Activated CD8-positive, alpha-beta T cell treated with anti-CD3 and anti-CD28 coated beads, Interleukin-2, amount 10 ng/mL, durations not matched to agents 7 days and 5 days (primary cell): ENCODE measurements around the gene MRTO4. TPM values are rescaled to one million over a fixed set of nuclear protein-coding genes. Genes with fewer than 3 reads are reported as not detected.
"Not testable (repeated sequence)": the region's sequence is repeated elsewhere in the genome, so short reads cannot be mapped to it uniquely, and the experiment has no call there.

Experiments
- ATAC-seq: fragments of 150-1000 bp; cut with Tn5 transposase; one replicate; pipeline ENCODE4 v1.10.0; 2021; ENCODE audit warnings: moderate library complexity
- CTCF ChIA-PET: fragments of 350-600 bp; sonication (Branson Sonifier 250); formaldehyde crosslinking; loops from one replicate; lab custom pipeline; 2021; ENCODE audit warnings: antibody characterized with exemption; lab: Charles Lee
- POLR2A ChIA-PET: fragments of 350-600 bp; sonication (Branson Sonifier 250); formaldehyde crosslinking; loops from one replicate; lab custom pipeline; 2021; ENCODE audit warnings: antibody characterized with exemption; lab: Charles Lee
- DNase-seq: peaks from one replicate; pipeline ENCODE4 v3.0.0-alpha.2; 2020
- H3K27ac Mint-ChIP-seq: one replicate; pipeline ENCODE4 v1.8.0; 2021; ENCODE audit warnings: mild to moderate bottlenecking, mixed read lengths
- H3K27me3 Mint-ChIP-seq: one replicate; pipeline ENCODE4 v1.8.0; 2021; ENCODE audit warnings: low read depth, mixed read lengths
- H3K36me3 Mint-ChIP-seq: one replicate; pipeline ENCODE4 v1.8.0; 2021; ENCODE audit warnings: low read depth, mixed read lengths
- H3K4me1 Mint-ChIP-seq: one replicate; pipeline ENCODE4 v1.8.0; 2021; ENCODE audit warnings: low read depth, mixed read lengths
- H3K4me3 Mint-ChIP-seq: one replicate; pipeline ENCODE4 v1.8.0; 2021; ENCODE audit warnings: mild to moderate bottlenecking, mixed read lengths
- H3K9me3 Mint-ChIP-seq: one replicate; pipeline ENCODE4 v1.8.0; 2022; ENCODE audit warnings: mixed read lengths; ENCODE audit not compliant: insufficient read depth
- total RNA-seq, 2 experiments: library from RNA; stranded (reverse); gene quantifications; one replicate each; pipeline ENCODE4 v1.2.3, GENCODE V29; 2021

The MRTO4 gene
- total RNA-seq, 2 experiments from 2014 or later = 43.5 to 44.4 TPM

- CTCF ChIA-PET, H3K4me3 Mint-ChIP-seq, POLR2A ChIA-PET, H3K27ac Mint-ChIP-seq, H3K9me3 Mint-ChIP-seq, H3K27me3 Mint-ChIP-seq, DNase-seq, ATAC-seq, H3K4me1 Mint-ChIP-seq: not testable (repeated sequence)
- peaks cover 39% of the 10 kb centered on the region for H3K36me3 Mint-ChIP-seq
Observed at GRCh38 chr1:19304081-19304480, 52.5 kb downstream of the MRTO4 start.

GRCh38 chr1:19305880-19306279 is 54.3 kb downstream of the MRTO4 start:
- peaks cover 7% of the 10 kb centered on the region for H3K4me1 Mint-ChIP-seq
- no peaks in the 10 kb centered on the region for H3K9me3 Mint-ChIP-seq
- ChIA-PET POLR2A (no interaction called here), CTCF (no interaction called here)
- ATAC-seq (no peak), DNase-seq (no peak)
- no peak overlapping the region for H3K27ac Mint-ChIP-seq
- no peaks in the 10 kb centered on the region for H3K27me3 Mint-ChIP-seq
- peaks cover 37% of the 10 kb centered on the region for H3K36me3 Mint-ChIP-seq
- H3K4me3 Mint-ChIP-seq = no peak overlapping the region

- Mint-ChIP-seq H3K27me3 (no peaks in the 10 kb centered on the region), H3K4me1 (peaks cover 13% of the 10 kb centered on the region), H3K36me3 (peaks cover 37% of the 10 kb centered on the region), H3K9me3 (no peaks in the 10 kb centered on the region), H3K4me3 (no peak overlapping the region), H3K27ac (no peak overlapping the region)
- CTCF ChIA-PET = no interaction called here
- ATAC-seq = no peak
- POLR2A ChIA-PET = no interaction called here
- no peak for DNase-seq
Observed at GRCh38 chr1:19306941-19307340, 55.3 kb downstream of the MRTO4 start.

GRCh38 chr1:19307794-19308508 is 56.3 kb downstream of the MRTO4 start:
- CTCF ChIA-PET = no interaction called here
- DNase-seq (no peak), ATAC-seq (no peak)
- peaks cover 32% of the 10 kb centered on the region for H3K36me3 Mint-ChIP-seq
- H3K27me3 Mint-ChIP-seq = no peaks in the 10 kb centered on the region
- H3K4me1 Mint-ChIP-seq = peaks cover 16% of the 10 kb centered on the region
- H3K9me3 Mint-ChIP-seq = no peaks in the 10 kb centered on the region
- POLR2A ChIA-PET = no interaction called here
- H3K4me3 Mint-ChIP-seq = no peak overlapping the region
- H3K27ac Mint-ChIP-seq = no peak overlapping the region

DNA sequence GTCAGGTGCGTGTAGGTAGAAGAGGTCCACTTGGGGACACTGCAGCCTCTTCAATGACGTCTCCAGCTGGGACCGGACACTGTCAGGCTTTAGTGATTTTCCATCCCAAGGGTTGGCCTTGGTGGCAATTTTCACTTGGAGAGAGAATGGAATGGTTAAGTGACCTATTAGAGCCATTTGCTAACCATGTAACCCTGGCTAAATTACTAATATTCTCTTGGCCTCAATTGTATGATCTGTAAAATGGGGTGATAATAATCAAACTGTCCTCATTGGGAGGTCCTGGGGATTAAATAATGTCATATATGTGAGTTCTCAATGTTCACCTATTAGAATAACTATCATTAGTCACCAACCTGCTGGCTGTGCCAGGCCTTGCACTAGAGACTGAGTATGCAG is 56.9 kb downstream of the MRTO4 start:
- POLR2A ChIA-PET = no interaction called here

DNA sequence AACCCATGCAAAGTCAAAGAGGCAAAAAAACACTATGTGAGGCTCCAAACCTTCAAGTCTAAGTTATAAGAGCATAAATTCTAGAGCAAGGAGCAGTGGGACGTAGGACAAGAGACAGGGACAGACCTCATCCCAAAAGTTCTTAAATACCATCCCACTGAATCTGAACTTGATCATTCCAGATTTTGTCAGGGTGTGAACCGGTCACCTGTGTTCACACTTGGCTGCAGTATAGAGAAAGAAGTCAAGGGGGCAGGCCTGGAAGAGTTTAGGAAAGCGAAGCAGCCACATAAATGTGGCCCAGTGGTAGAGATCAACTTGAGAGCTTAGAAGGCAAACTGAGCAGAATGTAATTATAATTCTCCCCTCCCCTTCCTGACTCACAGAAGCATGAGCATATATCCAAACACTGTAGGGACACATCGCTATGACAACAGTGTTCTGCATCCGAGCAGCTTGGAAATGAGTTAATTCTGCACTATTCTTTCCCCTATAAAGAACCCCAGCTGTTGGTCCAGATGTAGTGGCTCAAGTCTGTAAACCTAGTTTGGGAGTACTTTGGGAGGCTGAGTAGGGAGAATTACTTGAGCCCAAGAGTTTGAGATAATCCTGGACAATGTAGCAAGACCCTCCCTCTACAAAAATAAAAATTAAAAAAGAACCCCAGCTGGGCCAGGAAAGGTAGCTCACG is 57.7 kb downstream of the MRTO4 start:
- Mint-ChIP-seq H3K27ac (no peak overlapping the region), H3K27me3 (no peaks in the 10 kb centered on the region), H3K36me3 (peaks cover 24% of the 10 kb centered on the region), H3K4me1 (peaks cover 27% of the 10 kb centered on the region), H3K9me3 (no peaks in the 10 kb centered on the region), H3K4me3 (no peak overlapping the region)
- POLR2A ChIA-PET = interaction anchor here (0.9 kb wide), 1 partner anchor 57 kb away, joined by 3 read pairs; the partner anchor contains the start of genes EMC1 and MRTO4
- CTCF ChIA-PET = interaction anchor here (1.4 kb wide), 1 partner anchor 353 kb away, joined by 3 read pairs; no protein-coding TSS in a partner anchor
- DNase-seq = no peak
- no peak for ATAC-seq

More for the DNA sequence above, 56.9 kb downstream of the MRTO4 start:
- CTCF ChIA-PET = no interaction called here
- Mint-ChIP-seq H3K9me3 (no peaks in the 10 kb centered on the region), H3K4me3 (no peak overlapping the region), H3K27ac (no peak overlapping the region), H3K36me3 (peaks cover 28% of the 10 kb centered on the region), H3K4me1 (peaks cover 22% of the 10 kb centered on the region), H3K27me3 (no peaks in the 10 kb centered on the region)
- ATAC-seq = no peak
- no peak for DNase-seq

Other genes starting within 250 kb of the MRTO4 start
- gene UBR4, start 41.5 kb upstream of the MRTO4 start, total RNA-seq = 100 to 1,000 TPM; 117 to 125 TPM
- 10 to 100 TPM; 36.6 to 38.9 TPM for gene EMC1, start 281 bp upstream of the MRTO4 start, total RNA-seq
- gene AKR7A3, start 37.0 kb downstream of the MRTO4 start, total RNA-seq = under 1 TPM; 0.37 to 0.61 TPM
- 10 to 100 TPM; 46.3 to 50.6 TPM for gene AKR7A2, start 60.3 kb downstream of the MRTO4 start, total RNA-seq
- 1 to 10 TPM; 4.0 to 5.3 TPM for gene SLC66A1, start 60.5 kb downstream of the MRTO4 start, total RNA-seq
- gene CAPZB, start 233.7 kb downstream of the MRTO4 start, total RNA-seq = 100 to 1,000 TPM; 492 to 518 TPM